CD4-positive, alpha-beta T cell treated with Interleukin-10 for 1 hour (primary cell): Measurements from ENCODE around the gene COL6A1.
"Not testable (repeated sequence)": the region's sequence is repeated elsewhere in the genome, so short reads cannot be mapped to it uniquely, and the experiment has no call there.

Experiments
- DNase-seq: peaks from one replicate; pipeline ENCODE4 v3.0.0-alpha.2; 2020

COL6A1 gene

GRCh38 chr21:45947716-45948255, 33.8 kb upstream of the COL6A1 start:
- DNase-seq: no peak

- DNase-seq: no peak
These were observed 32.9 kb upstream of the COL6A1 start for GRCh38 chr21:45948576-45949141.

- DNase-seq: no peak
These were observed 31.4 kb upstream of the COL6A1 start for GRCh38 chr21:45949928-45950739.

GRCh38 chr21:45950740-45951515, 30.6 kb upstream of the COL6A1 start:
- no peak for DNase-seq

- DNase-seq: no peak
These were observed 29.9 kb upstream of the COL6A1 start for GRCh38 chr21:45951676-45952075.

- DNase-seq: not testable (repeated sequence)
These were observed 29.0 kb upstream of the COL6A1 start for GRCh38 chr21:45952527-45952926.

GRCh38 chr21:45952974-45953373, 28.6 kb upstream of the COL6A1 start:
- DNase-seq: no peak

GRCh38 chr21:45954261-45954660, 27.3 kb upstream of the COL6A1 start:
- DNase-seq: no peak

GRCh38 chr21:45954921-45955320, 26.6 kb upstream of the COL6A1 start:
- no peak for DNase-seq

GRCh38 chr21:45957551-45957950, 24.0 kb upstream of the COL6A1 start:
- DNase-seq: no peak

- DNase-seq: no peak
These were observed 23.5 kb upstream of the COL6A1 start for GRCh38 chr21:45957981-45958600.

GRCh38 chr21:45959182-45959581, 22.4 kb upstream of the COL6A1 start:
- no peak for DNase-seq

GRCh38 chr21:45959779-45960390, 21.7 kb upstream of the COL6A1 start:
- no peak for DNase-seq

GRCh38 chr21:45961408-45961807, 20.2 kb upstream of the COL6A1 start:
- DNase-seq: not testable (repeated sequence)

GRCh38 chr21:45962531-45963231, 18.9 kb upstream of the COL6A1 start:
- no peak for DNase-seq

GRCh38 chr21:45963232-45963570, 18.4 kb upstream of the COL6A1 start:
- no peak for DNase-seq

- no peak for DNase-seq
These were observed 16.9 kb upstream of the COL6A1 start for GRCh38 chr21:45964649-45965048.

- no peak for DNase-seq
These were observed 16.3 kb upstream of the COL6A1 start for GRCh38 chr21:45965084-45965809.

GRCh38 chr21:45966791-45967394, 14.7 kb upstream of the COL6A1 start:
- DNase-seq: no peak

GRCh38 chr21:45969921-45970673, 11.5 kb upstream of the COL6A1 start:
- DNase-seq: no peak
